Activated naive CD4-positive, alpha-beta T cell treated with anti-CD3 and anti-CD28 coated beads, Interleukin-2, amount 50 U/mL, for 72 hours (primary cell): Measurements from ENCODE around the gene SYT15. TPM values are rescaled to one million over a fixed set of nuclear protein-coding genes. Genes with fewer than 3 reads are reported as not detected.
"Not testable (repeated sequence)": the region's sequence is repeated elsewhere in the genome, so short reads cannot be mapped to it uniquely, and the experiment has no call there.

Experiments
- ATAC-seq, 2 donors: fragments of 150-1000 bp; cut with Tn5 transposase; 2 replicates each; pipeline ENCODE4 v1.10.0; 2021; ENCODE audit warnings: mild to moderate bottlenecking in 2 of 2, moderate library complexity in 2 of 2
- DNase-seq, 2 donors: peaks; one replicate each; pipeline ENCODE4 v3.0.0; 2021 to 2022; ENCODE audit warnings: low spot score in 2 of 2
- H3K27ac Mint-ChIP-seq, 2 donors: one replicate each; pipeline ENCODE4 v1.8.0; 2022; ENCODE audit warnings: mild to moderate bottlenecking in 2 of 2, mixed read lengths in 2 of 2
- H3K36me3 Mint-ChIP-seq, 2 donors: one replicate each; pipeline ENCODE4 v1.8.0; 2022; ENCODE audit warnings: mixed read lengths in 2 of 2
- H3K9me3 Mint-ChIP-seq, 2 donors: one replicate each; pipeline ENCODE4 v1.8.0; 2022; ENCODE audit warnings: mixed read lengths in 2 of 2
- total RNA-seq, 2 donors: library from RNA; stranded (reverse); gene quantifications; one replicate each; pipeline ENCODE4 v1.2.3, GENCODE V29; 2022

The SYT15 gene
- total RNA-seq, 2 donors from 2014 or later = 0.27 to 1.4 TPM

DNA sequence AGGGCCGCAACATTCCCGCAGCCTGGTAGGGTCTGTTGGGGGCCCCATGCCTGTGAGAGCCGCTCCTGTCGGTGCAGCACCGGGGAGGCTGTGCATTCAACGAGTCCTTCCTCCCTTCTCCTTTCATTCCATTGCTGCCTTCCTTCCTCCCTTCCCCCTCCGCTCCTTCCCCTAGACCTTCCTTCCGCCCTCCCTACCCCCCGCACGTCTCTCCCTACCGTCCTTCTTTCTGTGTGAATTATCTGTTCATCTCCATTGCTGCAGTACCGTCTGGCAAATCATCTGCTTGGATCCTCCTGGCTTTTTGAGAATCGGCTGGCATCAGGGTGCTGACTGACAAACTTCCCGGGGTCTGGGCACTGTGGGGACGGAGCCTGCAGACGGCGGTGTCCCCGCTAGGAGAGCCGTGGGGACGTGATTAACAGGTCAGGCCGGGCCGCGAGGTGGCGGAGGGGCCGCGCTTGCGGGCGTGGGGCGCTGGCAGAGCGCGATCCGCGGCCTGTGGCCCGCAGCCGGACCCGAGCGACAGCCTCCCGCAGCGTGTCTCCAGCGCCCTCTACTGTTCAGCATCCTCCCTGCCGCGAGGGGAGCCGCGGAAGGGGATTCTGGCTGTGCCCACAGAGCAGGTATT, 18.8 kb downstream of the SYT15 start:
- not testable (repeated sequence) for DNase-seq, H3K36me3 Mint-ChIP-seq, H3K27ac Mint-ChIP-seq, H3K9me3 Mint-ChIP-seq
- peak; percentile 91 to 92 for ATAC-seq

- not testable (repeated sequence) for H3K9me3 Mint-ChIP-seq, H3K36me3 Mint-ChIP-seq, DNase-seq, H3K27ac Mint-ChIP-seq
- ATAC-seq = peak; percentile 64 to 65
Measured at GRCh38 chr10:46600516-46600915, 21.6 kb downstream of the SYT15 start.

GRCh38 chr10:46615540-46615939, 36.6 kb downstream of the SYT15 start:
- not testable (repeated sequence) for H3K36me3 Mint-ChIP-seq, DNase-seq, ATAC-seq, H3K27ac Mint-ChIP-seq
- peaks cover 11 to 14% of the 10 kb centered on the region in 2 donors for H3K9me3 Mint-ChIP-seq

DNA sequence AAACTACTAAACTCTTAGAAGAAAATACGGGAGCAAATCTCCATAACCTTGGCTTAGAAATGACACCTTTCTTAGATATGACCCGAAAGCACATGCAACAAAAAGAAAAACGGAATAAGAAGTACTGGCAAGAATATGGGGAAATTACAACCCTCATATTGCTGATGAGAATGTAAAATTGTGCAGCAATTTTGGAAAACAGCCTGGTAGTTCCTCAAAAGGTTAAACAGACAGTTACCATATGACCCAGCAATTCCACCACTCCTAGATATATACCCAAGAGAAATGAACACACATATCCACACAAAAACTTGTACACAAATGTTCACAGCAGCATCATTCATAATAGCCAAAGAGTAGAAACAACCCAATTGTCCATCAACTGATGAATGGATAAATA, 37.3 kb downstream of the SYT15 start:
- H3K9me3 Mint-ChIP-seq = peaks cover 11 to 14% of the 10 kb centered on the region in 2 donors
- ATAC-seq, DNase-seq, H3K27ac Mint-ChIP-seq, H3K36me3 Mint-ChIP-seq: not testable (repeated sequence)

DNA sequence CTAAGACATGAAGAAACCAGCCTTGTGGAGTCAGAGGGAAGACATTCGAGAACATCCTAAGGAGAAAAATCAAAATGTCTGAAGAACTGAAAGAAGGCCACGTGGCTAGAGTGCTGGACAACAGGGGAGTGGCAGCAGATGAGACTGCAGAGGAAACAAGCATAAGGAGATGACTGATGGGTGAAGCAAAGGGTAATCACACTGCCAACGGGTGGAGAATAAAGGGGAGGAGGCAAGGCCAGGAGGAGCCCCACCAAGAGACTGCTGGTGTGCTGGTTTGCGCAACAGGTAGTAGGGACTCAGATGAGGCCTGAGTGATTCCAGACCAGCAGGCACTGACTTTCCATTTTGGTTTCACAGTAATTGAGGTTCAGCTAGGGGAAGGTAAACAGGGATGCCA, 38.2 kb downstream of the SYT15 start:
- H3K36me3 Mint-ChIP-seq, H3K27ac Mint-ChIP-seq, ATAC-seq, DNase-seq: not testable (repeated sequence)
- peaks cover 11 to 14% of the 10 kb centered on the region in 2 donors for H3K9me3 Mint-ChIP-seq

DNA sequence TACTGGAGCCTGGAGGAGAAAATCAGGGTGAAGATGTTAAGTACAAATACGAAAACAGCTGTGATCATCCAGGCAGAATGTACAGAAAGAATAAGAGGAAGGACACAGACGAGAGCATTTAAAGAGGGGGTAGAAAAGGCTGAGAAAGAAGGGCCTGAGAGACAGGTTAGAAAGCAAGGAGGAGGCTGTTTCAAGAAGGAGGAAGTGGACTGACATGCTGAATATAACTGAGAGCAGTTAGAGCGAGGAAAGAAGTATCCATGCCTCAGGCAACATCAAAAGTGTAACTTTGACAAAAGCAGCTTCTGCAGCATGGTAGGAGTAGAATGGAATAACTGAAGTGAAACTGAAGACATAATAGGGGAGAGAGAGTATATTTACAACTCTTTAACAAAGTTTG, 39.0 kb downstream of the SYT15 start:
- peaks cover 11 to 14% of the 10 kb centered on the region in 2 donors for H3K9me3 Mint-ChIP-seq
- not testable (repeated sequence) for H3K36me3 Mint-ChIP-seq, ATAC-seq, H3K27ac Mint-ChIP-seq, DNase-seq

DNA sequence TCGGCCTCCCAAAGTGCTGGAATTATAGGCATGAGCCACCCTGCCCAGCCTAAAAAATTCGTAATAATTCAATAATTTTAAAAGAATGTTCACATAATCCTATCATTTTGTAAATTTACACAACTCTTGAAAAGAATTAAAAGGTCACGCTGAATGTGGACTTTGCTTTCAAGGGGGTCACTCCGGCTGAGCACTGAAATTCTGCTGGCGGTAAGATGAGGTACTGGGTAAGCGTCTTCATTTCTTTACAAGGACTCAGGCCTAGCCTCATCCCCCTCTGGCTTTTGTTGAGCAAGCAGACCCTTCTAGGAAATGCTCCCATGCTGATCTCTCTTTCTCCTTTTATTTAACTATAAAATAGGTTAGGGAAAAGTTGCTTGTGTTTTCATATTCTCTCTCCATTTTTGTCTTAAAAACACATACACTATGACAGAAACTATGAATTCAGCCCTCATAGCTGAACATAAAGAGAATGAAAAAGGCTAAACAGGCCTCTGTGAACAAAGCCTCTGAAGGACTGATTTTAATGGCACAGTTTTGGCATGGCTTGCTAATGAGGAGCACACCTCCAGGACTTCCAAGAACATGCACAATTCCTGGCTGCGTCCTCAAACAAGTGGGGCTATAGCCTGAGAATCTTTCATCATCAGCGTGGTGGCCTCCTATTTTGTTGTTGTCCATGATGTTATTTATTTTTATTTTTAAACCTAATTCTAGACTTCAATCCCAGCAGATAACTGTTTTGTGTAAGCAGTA, 45.1 kb downstream of the SYT15 start:
- DNase-seq, H3K9me3 Mint-ChIP-seq, ATAC-seq, H3K27ac Mint-ChIP-seq, H3K36me3 Mint-ChIP-seq: not testable (repeated sequence)

GRCh38 chr10:46629805-46630204, 50.9 kb downstream of the SYT15 start:
- not testable (repeated sequence) for H3K27ac Mint-ChIP-seq, H3K36me3 Mint-ChIP-seq, H3K9me3 Mint-ChIP-seq, DNase-seq, ATAC-seq

- H3K36me3 Mint-ChIP-seq, DNase-seq, H3K27ac Mint-ChIP-seq, ATAC-seq, H3K9me3 Mint-ChIP-seq: not testable (repeated sequence)
Measured at GRCh38 chr10:46630816-46631215, 51.9 kb downstream of the SYT15 start.

- H3K36me3 Mint-ChIP-seq, ATAC-seq, H3K27ac Mint-ChIP-seq, DNase-seq, H3K9me3 Mint-ChIP-seq: not testable (repeated sequence)
Measured at GRCh38 chr10:46631683-46632082, 52.8 kb downstream of the SYT15 start.

DNA sequence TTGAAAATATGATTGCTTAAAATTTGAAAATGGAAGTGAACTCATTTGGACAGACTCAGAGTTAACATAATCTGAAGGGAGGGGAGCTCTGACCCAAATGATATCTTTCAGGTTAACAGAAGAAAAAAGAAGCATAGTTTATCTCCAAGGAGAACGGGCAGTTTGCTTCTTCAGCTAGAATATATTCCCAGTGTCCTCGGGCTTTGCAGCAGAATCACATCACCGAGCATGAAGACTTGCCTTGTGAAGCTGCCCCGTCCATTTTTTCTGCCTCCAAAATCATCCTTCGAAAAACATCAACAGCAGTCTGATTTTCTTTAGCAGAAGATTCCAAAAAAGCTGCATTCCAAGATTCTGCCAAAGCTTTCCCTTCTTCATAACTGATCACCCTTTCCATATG, 55.8 kb downstream of the SYT15 start:
- H3K27ac Mint-ChIP-seq, DNase-seq, H3K9me3 Mint-ChIP-seq, H3K36me3 Mint-ChIP-seq, ATAC-seq: not testable (repeated sequence)

- not testable (repeated sequence) for H3K27ac Mint-ChIP-seq, H3K9me3 Mint-ChIP-seq, DNase-seq, H3K36me3 Mint-ChIP-seq
- ATAC-seq = peak; percentile 93
Measured at GRCh38 chr10:46635364-46635959, 56.5 kb downstream of the SYT15 start.

- ATAC-seq, H3K9me3 Mint-ChIP-seq, DNase-seq, H3K27ac Mint-ChIP-seq, H3K36me3 Mint-ChIP-seq: not testable (repeated sequence)
Measured at GRCh38 chr10:46640005-46640404, 61.1 kb downstream of the SYT15 start.

Other genes starting within 250 kb of the SYT15 start
- not detected for gene ANXA8L1, start 203.4 kb upstream of the SYT15 start, total RNA-seq
- not detected for gene NPY4R, start 113.2 kb upstream of the SYT15 start, total RNA-seq
- not detected for gene GPRIN2, start 22.5 kb upstream of the SYT15 start, total RNA-seq